ENCODE data around the gene PLXNA4. TPM values are rescaled to one million over a fixed set of nuclear protein-coding genes. Genes with fewer than 3 reads are reported as not detected.

PLXNA4 gene
- total RNA-seq, 1 donor from 2014 or later, result 5.2 TPM

DNA sequence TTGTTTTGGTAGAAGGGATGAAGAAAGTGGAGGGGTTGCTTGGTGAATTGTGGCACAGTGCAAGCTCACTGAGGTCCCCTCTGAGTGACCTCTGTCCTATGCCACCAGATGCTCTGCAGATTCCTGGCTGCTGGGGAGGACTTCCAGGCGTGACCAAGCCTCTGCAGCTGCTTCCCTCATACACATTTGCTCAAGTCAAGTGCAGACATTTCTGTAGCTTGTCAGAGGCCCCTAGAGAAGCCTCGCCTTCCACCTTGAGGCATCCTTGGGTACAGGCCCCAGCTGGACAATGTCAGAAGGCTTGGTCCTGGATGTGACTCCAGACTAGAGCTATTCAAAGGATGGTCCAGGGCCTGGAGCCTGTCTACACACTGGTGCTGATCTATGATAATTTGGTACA lies 464.2 kb downstream of the PLXNA4 start:
- no peak overlapping the region for H3K4me3 Mint-ChIP-seq
- DNase-seq (ENCODE audit: low spot score in 2 of 2, unreplicated experiment in 2 of 2), result no peak
- H3K4me1 Mint-ChIP-seq, result peaks cover 45% of the 10 kb centered on the region
- no peak overlapping the region for H3K27ac Mint-ChIP-seq
- no peaks in the 10 kb centered on the region for H3K36me3 Mint-ChIP-seq
- peaks cover 10% of the 10 kb centered on the region for H3K27me3 Mint-ChIP-seq (ENCODE audit: low read depth)
- TF ChIP-seq, protein P1, sequence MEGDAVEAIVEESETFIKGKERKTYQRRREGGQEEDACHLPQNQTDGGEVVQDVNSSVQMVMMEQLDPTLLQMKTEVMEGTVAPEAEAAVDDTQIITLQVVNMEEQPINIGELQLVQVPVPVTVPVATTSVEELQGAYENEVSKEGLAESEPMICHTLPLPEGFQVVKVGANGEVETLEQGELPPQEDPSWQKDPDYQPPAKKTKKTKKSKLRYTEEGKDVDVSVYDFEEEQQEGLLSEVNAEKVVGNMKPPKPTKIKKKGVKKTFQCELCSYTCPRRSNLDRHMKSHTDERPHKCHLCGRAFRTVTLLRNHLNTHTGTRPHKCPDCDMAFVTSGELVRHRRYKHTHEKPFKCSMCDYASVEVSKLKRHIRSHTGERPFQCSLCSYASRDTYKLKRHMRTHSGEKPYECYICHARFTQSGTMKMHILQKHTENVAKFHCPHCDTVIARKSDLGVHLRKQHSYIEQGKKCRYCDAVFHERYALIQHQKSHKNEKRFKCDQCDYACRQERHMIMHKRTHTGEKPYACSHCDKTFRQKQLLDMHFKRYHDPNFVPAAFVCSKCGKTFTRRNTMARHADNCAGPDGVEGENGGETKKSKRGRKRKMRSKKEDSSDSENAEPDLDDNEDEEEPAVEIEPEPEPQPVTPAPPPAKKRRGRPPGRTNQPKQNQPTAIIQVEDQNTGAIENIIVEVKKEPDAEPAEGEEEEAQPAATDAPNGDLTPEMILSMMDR (IDR thresholded peaks at IDR 0.05; ENCODE audit: unreplicated experiment), result no peak
- H3K9me3 Mint-ChIP-seq, result no peaks in the 10 kb centered on the region

DNA sequence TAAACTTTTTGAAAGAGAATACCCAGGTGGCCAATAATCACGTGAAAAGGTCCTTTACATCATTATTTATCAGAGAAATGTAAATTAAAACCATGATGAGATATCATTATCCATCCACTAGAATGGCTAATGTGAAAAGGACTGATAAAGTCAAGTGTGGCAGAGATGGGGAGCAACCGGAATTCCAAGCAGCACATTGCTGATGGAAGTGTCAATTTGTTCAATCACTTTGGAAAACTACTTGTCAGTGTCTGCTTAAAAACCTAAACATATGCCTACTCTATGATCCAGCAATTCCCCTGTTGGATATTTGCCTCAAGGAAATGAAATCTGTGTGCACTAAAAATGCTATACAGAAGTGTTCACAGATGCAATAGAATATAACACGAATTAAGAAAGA lies 465.6 kb downstream of the PLXNA4 start:
- H3K4me1 Mint-ChIP-seq, result peaks cover 34% of the 10 kb centered on the region
- DNase-seq (ENCODE audit: low spot score in 2 of 2, unreplicated experiment in 2 of 2), result no peak
- peaks cover 13% of the 10 kb centered on the region for H3K27me3 Mint-ChIP-seq (ENCODE audit: low read depth)
- H3K27ac Mint-ChIP-seq, result no peak overlapping the region
- no peaks in the 10 kb centered on the region for H3K9me3 Mint-ChIP-seq
- no peaks in the 10 kb centered on the region for H3K36me3 Mint-ChIP-seq
- TF ChIP-seq, protein P1 (IDR thresholded peaks at IDR 0.05; ENCODE audit: unreplicated experiment), result no peak
- no peak overlapping the region for H3K4me3 Mint-ChIP-seq

DNA sequence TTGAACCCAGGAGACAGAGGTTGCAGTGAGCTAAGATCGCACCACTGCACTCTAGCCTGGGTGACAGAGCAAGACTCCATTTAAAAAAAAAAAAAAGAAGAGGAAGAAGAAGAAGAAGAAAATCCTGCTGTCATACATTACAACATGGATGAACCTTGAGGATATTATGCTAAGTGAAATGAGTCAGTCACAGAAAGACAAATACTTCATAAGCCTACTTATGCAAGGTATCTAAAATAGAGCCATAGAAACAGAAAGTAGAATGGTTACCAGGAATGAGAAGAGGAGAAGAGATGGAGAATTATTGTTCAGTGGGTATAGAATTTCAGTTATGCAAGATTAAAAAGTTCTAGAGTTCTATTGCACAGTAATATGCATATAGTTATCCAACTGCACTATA lies 466.5 kb downstream of the PLXNA4 start:
- DNase-seq (ENCODE audit: low spot score in 2 of 2, unreplicated experiment in 2 of 2), result no peak
- peaks cover 25% of the 10 kb centered on the region for H3K4me1 Mint-ChIP-seq
- H3K4me3 Mint-ChIP-seq, result no peak overlapping the region
- H3K9me3 Mint-ChIP-seq, result no peaks in the 10 kb centered on the region
- H3K36me3 Mint-ChIP-seq, result no peaks in the 10 kb centered on the region
- no peak overlapping the region for H3K27ac Mint-ChIP-seq
- peaks cover 18% of the 10 kb centered on the region for H3K27me3 Mint-ChIP-seq (ENCODE audit: low read depth)
- TF ChIP-seq, protein P1 (IDR thresholded peaks at IDR 0.05; ENCODE audit: unreplicated experiment), result no peak

DNA sequence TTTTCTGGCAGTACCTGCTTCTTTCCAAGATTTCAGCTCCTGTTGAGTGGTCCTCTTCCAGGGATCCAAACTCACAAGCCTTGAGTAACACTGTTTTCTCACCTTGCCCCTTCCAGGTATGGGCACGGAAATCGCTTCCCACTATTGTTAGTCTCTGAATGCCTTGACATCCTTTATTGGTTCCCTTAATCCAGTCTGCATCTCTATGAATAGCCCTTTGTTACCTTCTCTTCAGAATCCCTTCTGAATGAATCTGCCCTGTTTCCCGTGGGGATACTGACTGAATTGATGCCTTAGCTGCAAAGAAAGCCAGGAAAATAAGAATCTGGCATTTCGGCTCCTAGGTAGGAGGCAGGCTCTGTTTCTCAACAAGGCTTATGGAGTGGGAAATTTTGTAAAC lies 467.7 kb downstream of the PLXNA4 start:
- DNase-seq (ENCODE audit: low spot score in 2 of 2, unreplicated experiment in 2 of 2), result no peak
- no peak overlapping the region for H3K4me3 Mint-ChIP-seq

DNA sequence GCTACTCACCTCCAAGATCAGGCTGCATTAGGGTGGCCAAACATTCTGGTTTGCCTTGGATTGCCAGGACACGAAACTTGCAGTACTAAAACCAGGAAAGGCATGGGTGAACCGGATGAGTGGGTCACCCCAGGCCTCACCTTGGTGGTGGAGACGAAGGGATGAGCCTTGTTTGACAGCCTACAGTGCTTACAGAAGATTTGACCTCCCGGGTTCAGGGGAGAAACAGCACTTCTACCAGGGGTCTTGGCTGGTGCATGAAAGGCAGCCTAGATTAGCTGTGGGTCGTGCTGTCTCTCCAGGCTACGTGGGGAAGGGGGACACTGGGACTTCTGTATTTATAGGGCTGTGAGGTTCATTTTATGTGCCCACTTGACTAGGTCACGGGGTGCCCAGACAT lies 469.8 kb downstream of the PLXNA4 start:
- peaks cover 24% of the 10 kb centered on the region for H3K27me3 Mint-ChIP-seq (ENCODE audit: low read depth)
- no peak overlapping the region for H3K27ac Mint-ChIP-seq
- no peak for DNase-seq (ENCODE audit: low spot score in 2 of 2, unreplicated experiment in 2 of 2)
- TF ChIP-seq, protein P1 (IDR thresholded peaks at IDR 0.05; ENCODE audit: unreplicated experiment), result no peak
- H3K4me1 Mint-ChIP-seq, result no peaks in the 10 kb centered on the region
- no peaks in the 10 kb centered on the region for H3K9me3 Mint-ChIP-seq
- no peak overlapping the region for H3K4me3 Mint-ChIP-seq
- H3K36me3 Mint-ChIP-seq, result no peaks in the 10 kb centered on the region

More for the DNA sequence above, 467.7 kb downstream of the PLXNA4 start:
- H3K36me3 Mint-ChIP-seq, result no peaks in the 10 kb centered on the region
- peaks cover 18% of the 10 kb centered on the region for H3K27me3 Mint-ChIP-seq (ENCODE audit: low read depth)
- H3K27ac Mint-ChIP-seq, result no peak overlapping the region
- TF ChIP-seq, protein P1 (IDR thresholded peaks at IDR 0.05; ENCODE audit: unreplicated experiment), result no peak
- peaks cover 13% of the 10 kb centered on the region for H3K4me1 Mint-ChIP-seq
- no peaks in the 10 kb centered on the region for H3K9me3 Mint-ChIP-seq

DNA sequence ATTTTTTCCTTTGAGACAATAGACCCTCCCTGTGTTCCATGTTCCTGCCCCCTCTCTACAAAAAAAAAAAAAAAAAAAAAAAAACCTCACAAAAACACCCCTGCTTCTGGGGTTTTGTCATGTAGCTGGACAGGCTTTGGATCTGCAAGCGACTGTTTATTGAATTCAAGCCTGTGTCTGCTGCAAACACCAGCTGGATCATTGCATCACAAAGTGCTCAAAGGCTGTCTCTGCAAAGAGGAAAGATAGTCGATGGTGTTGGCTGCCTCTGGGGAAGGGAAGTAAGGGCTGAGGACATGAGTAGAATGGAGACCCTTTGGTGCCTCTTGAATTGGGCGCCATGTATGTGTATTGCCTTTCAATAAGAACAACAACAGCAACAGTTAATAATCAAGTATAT lies 471.2 kb downstream of the PLXNA4 start:
- no peak for DNase-seq (ENCODE audit: low spot score in 2 of 2, unreplicated experiment in 2 of 2)
- no peak overlapping the region for H3K4me3 Mint-ChIP-seq
- H3K27me3 Mint-ChIP-seq (ENCODE audit: low read depth), result peaks cover 36% of the 10 kb centered on the region
- H3K36me3 Mint-ChIP-seq, result no peaks in the 10 kb centered on the region
- no peaks in the 10 kb centered on the region for H3K4me1 Mint-ChIP-seq
- no peaks in the 10 kb centered on the region for H3K9me3 Mint-ChIP-seq
- TF ChIP-seq, protein P1 (IDR thresholded peaks at IDR 0.05; ENCODE audit: unreplicated experiment), result no peak
- no peak overlapping the region for H3K27ac Mint-ChIP-seq
